ENCODE results near the gene KRTAP10-2. TPM values are rescaled to one million over a fixed set of nuclear protein-coding genes. Genes with fewer than 3 reads are reported as not detected.

KRTAP10-2 gene
- total RNA-seq, 2 donors from 2014 or later: not detected

DNA sequence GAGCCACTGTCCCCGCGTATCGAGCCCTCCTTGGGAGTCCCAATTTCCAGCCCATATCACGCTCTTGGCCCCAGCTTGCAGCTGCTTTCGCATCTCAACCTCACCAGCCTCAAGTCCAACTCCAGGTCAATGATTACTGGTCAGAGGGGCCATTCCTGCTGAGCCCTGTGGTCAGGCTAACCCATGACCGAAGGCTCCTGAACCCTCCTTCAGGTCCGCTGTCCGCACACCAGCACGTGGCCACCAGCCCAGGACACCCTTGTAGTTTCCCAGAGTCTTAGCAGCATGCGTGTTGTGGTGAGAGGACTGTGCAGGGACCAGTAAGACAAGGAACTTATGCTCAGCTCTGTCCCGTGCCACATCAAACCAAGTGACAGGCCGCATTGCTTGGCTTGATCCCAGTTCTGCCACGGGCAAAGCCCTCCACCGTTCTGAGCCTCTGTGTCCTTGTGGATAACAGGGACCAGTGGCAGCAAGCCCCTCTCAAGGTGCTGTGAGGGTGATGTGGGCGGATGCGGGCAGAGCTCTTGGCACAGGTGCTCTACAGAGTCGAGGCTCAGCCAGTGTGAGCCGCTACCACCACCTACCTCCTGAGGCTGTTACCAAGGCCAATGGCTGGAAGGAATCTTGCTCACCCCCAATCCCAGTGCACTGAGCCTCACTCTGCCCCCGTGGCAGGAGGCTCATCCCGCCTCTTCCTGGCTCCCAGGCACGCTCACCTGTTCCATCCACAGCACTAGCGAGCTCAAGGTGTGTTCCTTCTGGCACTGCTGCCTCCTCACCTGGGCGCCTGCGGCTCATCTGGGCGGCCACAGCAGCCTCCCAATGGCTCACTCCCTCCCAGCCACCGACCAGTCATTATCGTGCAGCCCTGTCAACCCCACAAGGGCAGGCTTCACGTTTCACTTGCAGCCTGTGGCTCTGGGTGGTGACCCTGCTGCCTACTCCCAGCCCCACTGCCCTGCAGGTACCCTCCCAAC lies 31.7 kb downstream of the KRTAP10-2 start:
- no peak for ATAC-seq
- intact Hi-C loops (cut with DNase I): no loop called here
- DNase-seq: peak; percentile 5

DNA sequence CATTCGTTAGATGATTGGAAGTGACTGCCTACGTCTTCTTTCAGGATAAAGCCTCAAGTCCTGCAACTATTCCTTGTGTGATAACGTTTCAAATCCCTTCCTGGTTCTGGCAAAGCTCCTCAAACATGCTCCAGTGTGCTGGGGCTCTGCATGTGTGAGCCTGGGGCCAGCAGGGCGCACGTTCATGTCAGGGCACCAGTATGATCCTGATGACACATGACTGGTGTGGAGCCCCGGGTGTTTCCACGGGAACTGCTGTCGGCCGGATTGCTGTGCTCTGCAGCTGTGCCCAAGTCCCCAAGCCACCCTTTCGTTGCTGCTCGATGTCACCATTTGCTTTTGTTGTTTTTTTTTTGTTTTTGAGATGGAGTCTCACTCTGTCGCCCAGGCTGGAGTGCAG lies 32.6 kb downstream of the KRTAP10-2 start:
- intact Hi-C loops (cut with DNase I): no loop called here
- ATAC-seq: no peak
- peak; percentile 11 for DNase-seq

DNA sequence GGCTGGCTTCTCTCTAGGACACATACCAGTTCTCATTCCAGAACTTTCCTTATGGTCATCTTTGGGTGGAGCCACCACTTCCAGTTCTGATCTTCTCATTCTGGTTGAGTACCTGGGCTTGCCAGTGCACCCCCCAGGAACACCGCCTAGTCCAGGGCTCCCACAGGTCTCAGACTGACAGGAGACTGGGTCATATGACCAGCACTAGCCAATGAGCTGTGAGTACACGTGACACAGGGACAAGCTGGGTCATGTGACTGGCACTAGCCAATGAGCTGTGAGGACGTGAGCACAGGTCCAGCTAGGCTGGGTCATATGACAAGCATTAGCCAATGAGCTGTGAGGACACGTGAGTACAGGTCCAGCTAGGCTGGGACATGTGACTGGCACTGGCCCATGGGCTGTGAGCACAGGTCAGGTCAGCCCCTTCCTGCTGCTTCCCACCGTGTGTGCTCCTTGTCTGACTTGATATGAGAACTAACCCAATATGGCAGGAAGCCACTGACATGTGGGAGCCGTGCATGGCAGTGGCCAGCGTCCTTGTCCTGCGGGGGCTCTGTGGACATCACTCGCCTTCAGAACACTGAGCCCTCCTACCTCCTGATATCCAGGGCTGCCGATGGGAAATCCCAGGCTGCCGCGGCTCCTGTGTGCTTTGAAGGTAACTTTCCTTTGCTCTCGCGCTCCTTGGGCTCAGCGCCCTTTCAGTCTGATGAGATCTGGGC lies 34.0 kb downstream of the KRTAP10-2 start:
- intact Hi-C loops (cut with DNase I): no loop called here
- ATAC-seq (peak in 1 of 2 donors; percentile 31), DNase-seq (no peak)

DNA sequence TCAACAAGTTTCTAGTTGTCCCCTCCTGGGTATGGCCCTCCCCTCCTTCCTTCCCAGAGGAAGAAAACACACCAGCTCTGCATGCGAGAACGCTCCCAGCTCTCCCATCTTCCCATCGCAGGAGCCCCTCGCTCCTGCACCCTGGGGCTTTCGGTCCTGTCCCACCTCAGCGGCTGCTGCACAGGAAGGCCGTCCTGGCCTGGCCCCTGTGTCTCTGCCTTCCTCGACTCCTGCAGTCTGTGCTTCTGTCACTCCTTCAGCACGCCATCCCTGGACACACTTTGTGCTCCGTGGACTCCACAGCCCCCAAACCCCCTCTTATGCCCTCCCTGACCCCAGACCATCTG lies 34.5 kb downstream of the KRTAP10-2 start:
- no peak for ATAC-seq
- no peak for DNase-seq
- intact Hi-C loops (cut with DNase I): no loop called here

DNA sequence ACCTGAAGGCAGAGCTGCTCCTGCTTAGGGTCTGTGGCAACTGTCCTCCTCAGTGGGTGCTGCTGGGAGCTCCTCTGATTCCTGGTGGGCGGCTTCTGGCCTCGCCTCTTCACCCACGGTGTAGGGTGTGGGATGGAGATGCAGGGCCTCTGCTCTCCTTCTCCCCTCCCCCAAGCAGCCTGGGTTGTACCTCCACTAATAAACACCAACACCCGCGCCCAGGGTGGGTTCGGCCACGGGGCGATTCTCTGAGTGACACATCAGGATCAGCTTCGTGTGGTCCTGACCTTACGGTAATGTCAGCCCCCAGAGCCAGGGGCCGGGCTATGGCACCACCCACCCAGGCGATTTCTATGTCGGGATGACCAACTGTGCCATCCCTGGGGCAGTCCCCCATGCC lies 35.0 kb downstream of the KRTAP10-2 start:
- ATAC-seq (no peak), DNase-seq (no peak)
- intact Hi-C loops (cut with DNase I): no loop called here

DNA sequence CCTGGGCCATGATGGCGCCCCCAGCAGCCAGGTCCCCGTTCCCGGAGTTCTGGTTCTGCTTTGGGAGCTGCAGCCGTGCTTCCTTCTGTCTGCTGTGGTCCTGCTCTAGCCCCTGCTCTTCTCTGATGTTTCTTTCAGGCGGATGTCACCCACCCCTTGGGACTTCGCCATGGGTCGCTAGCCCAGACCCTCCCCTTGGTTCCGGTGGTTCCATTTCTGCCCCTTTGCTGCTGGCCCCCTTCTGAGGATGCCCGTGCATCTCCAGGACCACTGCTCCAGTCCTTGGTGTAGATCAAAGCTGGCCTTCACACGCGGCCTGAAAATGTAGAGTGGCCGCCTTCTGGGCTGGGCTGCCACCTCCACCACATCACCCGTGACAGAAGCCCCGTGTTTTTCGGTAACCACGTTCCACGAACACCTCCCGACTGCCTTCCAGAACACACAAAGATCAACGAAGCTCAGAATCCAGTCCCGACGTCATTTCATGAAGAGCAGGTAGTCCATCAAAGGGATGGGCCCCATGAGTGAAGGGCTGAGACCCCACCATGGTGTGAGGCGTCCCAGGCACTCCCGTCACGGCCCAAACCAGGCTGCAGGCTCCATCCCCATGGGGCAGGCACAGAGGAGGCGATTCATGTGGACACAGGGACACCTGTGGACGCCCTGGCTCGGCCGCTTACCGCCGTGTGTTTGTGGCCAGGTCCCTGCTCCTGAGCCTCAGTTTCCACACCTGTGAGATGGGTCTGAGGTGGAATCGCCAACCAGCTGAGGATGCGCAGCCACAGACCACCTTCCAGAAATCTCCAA lies 35.7 kb downstream of the KRTAP10-2 start:
- ATAC-seq (no peak), DNase-seq (no peak)
- intact Hi-C loops (cut with DNase I): no loop called here

DNA sequence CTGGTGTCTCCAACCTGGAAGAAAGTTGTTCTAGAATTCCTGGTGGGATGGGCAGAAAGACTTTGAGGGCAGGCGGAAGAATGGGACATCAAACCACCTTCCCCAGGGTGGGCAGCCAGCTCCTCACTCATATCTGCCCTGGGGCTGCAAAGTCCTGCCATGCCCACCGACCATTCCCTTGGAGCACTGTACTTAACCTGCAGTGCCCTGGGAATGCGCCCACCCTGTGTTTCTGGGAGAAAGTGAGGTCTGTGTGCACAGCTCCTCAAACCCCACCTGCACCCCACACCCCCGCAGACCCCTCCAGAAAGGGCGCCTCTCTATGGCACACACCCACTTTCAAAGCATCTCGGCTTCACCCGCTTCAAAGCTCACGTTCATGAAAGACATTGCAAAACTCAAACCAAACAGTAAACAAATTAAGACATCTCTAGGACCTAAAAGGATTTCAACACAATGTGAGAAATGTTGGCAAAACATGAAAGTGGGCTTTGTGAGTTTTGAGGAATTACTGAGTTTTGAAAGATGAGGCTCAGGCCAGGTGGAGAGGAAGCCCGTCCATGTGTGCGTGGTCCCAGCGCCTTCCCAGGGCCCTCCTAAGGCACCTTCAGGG lies 36.5 kb downstream of the KRTAP10-2 start:
- DNase-seq: no peak
- intact Hi-C loops (cut with DNase I): loop anchor here in 1 of 2 donors (5.0 kb wide), 1 partner anchor 227 kb away; no protein-coding TSS in a partner anchor
- no peak for ATAC-seq

DNA sequence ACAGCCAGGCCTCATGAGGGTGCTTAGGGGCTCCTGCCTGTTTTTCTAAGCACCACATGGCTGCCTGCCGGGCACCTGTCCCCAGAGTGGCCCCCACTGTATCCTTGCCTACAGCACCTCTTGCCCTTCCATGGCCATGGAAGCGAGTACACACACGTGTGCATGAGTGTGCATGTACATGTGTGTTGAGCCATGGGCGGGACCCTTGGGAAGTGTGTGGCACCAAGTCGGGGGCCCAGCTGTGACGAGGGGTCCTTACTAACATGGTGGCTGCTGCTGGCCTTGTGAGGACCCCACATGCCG lies 37.1 kb downstream of the KRTAP10-2 start:
- intact Hi-C loops (cut with DNase I): loop anchor here in 1 of 2 donors (5.0 kb wide), 1 partner anchor 228 kb away; no protein-coding TSS in a partner anchor

DNA sequence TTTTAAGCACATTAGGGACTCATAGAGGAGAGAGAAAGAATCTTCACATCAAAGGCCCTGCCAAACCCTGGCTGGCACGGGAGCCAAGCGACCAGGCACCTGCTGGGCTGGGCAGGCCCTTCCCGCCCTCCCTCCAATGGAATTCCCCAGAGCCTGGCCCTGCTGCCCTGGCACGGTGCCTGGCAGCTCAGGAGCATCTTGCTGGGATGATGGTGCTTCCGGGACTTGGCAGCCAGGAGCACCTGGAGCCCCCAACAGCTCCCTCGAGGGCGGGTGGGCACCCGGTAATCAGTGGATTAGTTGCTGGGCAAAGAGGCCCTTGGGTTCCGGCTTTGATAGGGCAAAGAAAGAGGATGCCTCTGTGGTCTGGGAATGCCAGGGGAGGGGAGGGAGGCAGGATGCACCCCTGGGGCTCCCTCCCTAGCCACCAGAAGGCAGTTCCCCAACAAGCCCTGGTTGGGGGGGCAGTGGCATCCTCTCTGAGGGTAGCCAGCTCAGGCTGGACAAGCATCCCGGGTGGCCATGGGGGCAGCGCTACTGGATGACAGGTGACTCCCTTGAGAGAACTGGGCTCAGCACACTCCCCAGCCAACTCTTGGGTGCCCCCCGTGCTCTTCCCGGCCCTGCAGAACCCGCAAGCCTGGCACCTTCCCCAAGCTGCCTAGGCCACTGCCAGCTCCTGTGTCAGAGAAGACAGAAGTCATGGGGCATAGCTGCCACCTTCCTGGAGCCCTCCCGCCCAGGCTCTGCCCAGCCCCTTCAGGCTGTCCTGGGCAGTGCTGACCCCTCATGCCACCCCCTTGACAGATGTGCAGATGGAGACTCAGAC lies 37.7 kb downstream of the KRTAP10-2 start:
- ATAC-seq (no peak), DNase-seq (no peak)
- intact Hi-C loops (cut with DNase I): loop anchor here in 1 of 2 donors (5.0 kb wide), 1 partner anchor 229 kb away; no protein-coding TSS in a partner anchor

More for the DNA sequence above, 37.1 kb downstream of the KRTAP10-2 start:
- DNase-seq (no peak), ATAC-seq (no peak)

DNA sequence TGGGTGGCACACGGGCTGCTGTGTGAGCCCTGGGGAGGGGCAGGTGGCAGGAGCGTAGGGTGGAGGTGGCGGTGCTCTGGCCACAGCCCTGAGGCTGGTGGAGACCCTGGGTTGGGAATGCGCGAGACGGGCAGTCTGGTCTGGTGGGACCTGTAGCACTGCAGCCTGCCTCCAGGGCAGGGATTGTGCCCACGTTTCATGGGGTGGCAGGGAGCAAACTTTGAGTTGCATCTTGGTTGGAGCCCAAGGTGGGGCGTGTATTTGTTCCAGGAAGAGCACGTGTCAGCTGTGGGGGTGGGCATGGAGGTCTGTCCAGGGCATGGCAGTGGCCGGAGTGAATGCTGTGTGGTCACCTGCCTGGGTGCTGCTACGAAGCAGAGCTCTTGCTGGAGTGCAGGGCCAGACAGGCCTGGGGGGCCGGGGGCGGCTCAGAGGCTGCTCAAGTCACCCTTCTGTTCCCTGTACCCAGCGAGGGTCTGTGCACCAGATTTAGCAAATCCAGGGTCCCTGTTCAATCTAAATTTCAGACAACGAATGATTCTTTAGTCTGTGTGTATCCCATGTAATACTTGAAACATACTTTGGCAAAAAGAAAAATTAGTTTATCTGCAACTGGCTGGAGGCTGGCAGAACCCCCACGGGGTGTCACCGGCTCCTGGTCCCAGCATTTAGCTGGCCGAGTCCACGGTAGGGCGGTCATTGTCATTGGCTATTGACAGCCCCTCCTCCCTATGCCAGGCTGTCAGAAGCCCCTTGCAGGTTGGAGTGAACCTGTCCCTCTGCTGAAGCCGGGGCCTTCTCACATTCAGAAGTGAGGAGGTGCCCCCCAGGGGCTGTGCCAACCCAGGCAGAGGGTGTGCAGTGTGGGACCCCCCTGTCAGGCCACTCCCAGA lies 38.6 kb downstream of the KRTAP10-2 start:
- ATAC-seq (no peak), DNase-seq (no peak)
- intact Hi-C loops (cut with DNase I): loop anchor here in 1 of 2 donors (5.0 kb wide), 1 partner anchor 230 kb away; no protein-coding TSS in a partner anchor

DNA sequence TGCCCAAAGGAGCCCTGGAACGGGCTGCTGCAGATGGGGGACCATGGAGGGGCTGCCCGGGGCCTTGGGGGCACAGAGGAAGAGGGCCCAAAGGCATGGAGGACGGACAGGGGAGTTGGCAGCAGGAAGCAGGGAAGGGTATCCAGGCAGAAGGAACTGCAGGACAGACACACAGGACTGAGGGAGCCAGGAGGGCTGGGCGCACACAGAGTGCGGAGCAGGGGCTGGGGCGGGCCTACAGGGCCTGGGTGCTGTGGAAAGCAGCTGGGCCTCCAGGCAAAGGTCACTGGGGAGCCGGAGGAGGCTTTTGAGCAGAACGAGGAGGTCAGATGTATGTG lies 39.4 kb downstream of the KRTAP10-2 start:
- DNase-seq: no peak
- intact Hi-C loops (cut with DNase I): loop anchor here in 1 of 2 donors (2.0 to 5.0 kb wide), 2 partner anchors 230 to 281 kb away; no protein-coding TSS in a partner anchor

DNA sequence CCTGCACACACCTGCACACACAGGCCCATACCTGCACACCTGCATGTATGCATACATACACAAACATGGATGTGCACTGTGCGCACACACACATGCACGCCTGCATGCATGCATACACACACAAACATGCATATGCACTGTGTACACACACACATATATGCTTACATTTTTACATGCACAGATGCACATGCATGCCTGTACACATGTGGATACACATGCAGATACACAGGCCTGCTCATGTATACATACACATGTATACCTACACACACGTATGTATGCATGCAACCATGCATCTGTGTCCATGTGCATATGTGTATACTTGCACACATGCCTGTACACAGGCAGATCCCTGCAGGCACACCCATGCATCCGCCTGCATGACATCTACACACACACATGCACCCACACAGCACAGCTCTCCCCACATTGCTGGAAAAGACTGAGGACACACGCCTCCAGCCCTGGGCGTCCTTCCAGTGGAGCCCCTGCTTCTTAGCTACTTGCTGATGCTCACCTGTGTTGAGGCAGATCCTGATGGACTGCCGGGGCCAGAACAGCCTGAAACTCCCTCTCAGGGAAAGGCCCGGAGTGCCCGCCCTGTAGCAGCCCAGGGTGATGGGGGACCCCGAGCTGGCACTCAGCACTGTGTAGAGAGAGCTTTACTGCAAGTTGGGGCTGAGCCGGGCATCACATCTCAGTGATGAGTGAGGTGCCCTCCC lies 39.9 kb downstream of the KRTAP10-2 start:
- intact Hi-C loops (cut with DNase I): loop anchor here in 1 of 2 donors (2.0 to 5.0 kb wide), 2 partner anchors 231 to 281 kb away; no protein-coding TSS in a partner anchor
- no peak for DNase-seq
- ATAC-seq: no peak

More for the DNA sequence above, 39.4 kb downstream of the KRTAP10-2 start:
- no peak for ATAC-seq

DNA sequence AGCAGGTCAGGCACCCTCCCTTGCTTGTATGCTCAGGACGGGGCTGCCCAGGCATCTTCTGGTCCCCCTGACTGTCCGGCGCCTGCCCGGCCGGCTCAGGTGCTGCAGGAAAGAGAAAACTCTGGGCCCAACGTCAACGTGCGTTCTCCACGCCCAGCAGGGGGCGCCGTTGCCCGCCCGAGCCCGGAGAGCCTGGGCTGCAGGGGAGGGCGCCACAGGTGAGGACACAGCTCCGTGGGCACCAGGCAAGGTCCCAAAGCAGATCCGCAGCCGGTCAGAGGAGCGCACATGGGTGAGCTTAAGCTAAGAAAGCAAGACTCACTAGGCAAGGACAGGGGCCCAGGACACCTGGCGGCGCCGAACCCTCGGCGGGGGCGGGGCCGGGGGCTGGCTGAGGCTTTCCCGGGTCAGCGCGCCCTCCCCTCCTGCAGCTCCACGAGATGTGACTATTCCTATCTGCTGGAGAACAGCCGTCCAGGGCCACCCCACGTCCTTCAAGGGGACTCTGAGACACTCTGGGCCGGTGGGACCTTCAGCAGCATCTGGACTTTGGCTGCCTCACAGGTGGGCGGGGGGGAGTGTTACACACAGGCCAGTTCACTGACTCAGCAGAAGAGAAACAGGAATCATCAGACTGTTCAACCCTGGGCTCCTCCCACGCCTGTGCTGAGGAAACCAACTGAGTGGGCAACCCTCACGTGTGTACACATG lies 40.6 kb downstream of the KRTAP10-2 start:
- ATAC-seq: peak; percentile 59 to 66
- DNase-seq: peak; percentile 54
- intact Hi-C loops (cut with DNase I): loop anchor here in 1 of 2 donors (2.0 to 5.0 kb wide), 2 partner anchors 232 to 282 kb away; no protein-coding TSS in a partner anchor

DNA sequence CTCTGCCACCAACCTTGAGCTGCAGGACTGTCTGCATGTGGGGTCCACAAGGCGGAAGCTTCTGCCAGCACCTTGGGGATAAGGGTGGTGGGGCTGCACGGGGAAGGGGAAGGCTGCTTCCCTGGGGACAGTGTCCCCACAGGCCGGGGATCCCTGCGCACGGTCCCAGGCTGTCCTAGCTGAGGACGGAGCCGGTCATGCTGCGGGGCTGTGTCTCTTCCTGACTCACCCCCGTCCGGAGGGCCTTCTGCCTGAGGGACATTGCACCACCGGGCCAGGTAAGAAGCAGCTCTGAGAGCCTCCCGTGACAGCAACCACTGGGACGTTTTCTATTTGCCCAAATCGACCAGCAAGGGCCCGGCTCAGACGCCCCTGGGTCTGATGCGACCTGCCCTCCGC lies 41.2 kb downstream of the KRTAP10-2 start:
- no peak for DNase-seq
- intact Hi-C loops (cut with DNase I): loop anchor here in 1 of 2 donors (2.0 to 5.0 kb wide), 2 partner anchors 232 to 283 kb away; no protein-coding TSS in a partner anchor
- ATAC-seq: no peak

DNA sequence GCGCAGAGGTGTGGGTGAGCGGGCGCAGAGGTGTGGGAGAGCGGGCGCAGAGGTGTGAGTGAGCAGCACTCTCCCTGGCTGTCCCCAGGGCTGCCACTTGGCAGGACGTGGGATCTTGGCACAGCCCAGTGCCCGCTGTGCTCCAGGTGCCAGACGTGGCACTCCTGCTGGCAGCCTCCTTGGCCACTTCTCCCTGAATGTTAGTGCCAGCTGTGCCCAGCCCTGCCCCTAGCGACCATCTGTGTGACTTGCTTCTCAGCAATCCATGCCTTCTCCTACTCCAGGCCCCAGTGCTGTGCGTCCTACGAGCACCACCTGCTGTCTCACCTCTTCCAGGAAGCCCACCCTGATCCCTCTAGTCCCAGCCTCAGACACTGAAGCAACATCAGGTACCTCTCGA lies 41.8 kb downstream of the KRTAP10-2 start:
- ATAC-seq: peak; percentile 91 to 94
- intact Hi-C loops (cut with DNase I): no loop called here
- DNase-seq: peak; percentile 76
